ENCODE data around the gene MYH15.

DNA sequence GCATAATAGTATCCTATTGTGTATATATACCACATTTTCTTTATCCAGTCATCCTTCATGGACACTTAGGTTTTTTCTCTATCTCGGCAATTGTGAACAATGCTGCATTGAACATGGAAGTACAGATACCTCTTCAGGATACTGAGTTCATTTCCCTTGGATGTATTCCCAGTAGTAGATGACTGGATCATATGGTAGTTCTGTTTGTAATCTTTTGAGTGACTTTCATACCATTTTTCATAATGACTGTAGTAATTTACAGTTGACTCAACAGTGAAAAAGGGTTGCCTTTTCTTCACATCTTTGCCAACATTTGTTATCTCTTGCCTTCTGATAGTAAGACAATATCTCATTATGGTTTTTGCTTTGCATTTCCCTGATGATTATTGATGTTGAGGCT lies 21.8 kb downstream of the MYH15 start:
- TF ChIP-seq, protein P1, sequence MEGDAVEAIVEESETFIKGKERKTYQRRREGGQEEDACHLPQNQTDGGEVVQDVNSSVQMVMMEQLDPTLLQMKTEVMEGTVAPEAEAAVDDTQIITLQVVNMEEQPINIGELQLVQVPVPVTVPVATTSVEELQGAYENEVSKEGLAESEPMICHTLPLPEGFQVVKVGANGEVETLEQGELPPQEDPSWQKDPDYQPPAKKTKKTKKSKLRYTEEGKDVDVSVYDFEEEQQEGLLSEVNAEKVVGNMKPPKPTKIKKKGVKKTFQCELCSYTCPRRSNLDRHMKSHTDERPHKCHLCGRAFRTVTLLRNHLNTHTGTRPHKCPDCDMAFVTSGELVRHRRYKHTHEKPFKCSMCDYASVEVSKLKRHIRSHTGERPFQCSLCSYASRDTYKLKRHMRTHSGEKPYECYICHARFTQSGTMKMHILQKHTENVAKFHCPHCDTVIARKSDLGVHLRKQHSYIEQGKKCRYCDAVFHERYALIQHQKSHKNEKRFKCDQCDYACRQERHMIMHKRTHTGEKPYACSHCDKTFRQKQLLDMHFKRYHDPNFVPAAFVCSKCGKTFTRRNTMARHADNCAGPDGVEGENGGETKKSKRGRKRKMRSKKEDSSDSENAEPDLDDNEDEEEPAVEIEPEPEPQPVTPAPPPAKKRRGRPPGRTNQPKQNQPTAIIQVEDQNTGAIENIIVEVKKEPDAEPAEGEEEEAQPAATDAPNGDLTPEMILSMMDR (IDR thresholded peaks at IDR 0.05), result no peak
- TF ChIP-seq POLR2A (IDR thresholded peaks at IDR 0.05), result no peak

Data from Peyer's patch (tissue), 4 donors.